ENCODE measurements around the gene RGS12. TPM values are rescaled to one million over a fixed set of nuclear protein-coding genes. Genes with fewer than 3 reads are reported as not detected.

Gene RGS12
- total and polyA plus RNA-seq, 2 of the 8 experiments (the other 6 are each of a cell fraction or from before 2014, with no cell fraction given): 6.0 to 16.4 TPM

DNA sequence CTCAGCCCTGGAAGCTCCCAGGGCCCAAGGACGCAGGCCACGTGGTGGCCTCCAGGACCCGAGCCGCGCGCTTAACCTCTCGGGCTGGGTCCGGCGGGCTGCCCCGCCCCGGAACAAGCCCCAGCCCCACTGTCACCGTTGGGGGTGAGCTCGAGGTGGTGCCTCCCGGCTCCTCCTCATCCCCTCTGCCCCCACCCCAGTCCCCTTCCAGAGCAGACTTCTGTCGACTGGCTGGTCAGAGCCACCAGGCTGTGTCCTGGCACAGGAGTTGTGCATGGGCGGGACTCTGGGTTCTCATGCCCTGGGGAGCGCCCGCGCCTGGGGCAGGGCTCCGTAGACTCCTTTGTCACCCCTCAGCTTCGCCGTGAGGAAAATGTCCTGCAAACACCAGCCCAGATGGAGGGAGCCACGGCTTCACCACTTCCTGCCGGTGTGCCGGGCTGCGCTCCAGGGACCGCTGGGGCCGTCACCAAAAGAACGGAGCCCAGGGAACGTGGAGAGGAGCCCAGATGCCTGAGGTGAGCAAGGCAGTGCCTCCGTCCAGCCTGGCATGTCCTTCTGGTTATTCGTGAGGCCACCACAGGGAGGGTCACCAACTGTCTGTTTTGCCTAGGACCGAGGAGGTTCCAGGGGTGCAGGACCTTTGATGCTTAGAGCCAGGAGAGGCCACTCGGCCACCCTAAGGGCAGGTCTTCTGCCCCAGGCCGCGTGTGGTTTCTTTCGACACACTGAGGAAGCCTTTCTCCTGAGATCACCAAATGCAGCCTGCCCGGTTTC, 7.1 kb upstream of the RGS12 start (continued):
- TF ChIP-seq, protein P1, sequence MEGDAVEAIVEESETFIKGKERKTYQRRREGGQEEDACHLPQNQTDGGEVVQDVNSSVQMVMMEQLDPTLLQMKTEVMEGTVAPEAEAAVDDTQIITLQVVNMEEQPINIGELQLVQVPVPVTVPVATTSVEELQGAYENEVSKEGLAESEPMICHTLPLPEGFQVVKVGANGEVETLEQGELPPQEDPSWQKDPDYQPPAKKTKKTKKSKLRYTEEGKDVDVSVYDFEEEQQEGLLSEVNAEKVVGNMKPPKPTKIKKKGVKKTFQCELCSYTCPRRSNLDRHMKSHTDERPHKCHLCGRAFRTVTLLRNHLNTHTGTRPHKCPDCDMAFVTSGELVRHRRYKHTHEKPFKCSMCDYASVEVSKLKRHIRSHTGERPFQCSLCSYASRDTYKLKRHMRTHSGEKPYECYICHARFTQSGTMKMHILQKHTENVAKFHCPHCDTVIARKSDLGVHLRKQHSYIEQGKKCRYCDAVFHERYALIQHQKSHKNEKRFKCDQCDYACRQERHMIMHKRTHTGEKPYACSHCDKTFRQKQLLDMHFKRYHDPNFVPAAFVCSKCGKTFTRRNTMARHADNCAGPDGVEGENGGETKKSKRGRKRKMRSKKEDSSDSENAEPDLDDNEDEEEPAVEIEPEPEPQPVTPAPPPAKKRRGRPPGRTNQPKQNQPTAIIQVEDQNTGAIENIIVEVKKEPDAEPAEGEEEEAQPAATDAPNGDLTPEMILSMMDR (IDR thresholded peaks at IDR 0.05; ENCODE audit: control extremely low read depth in 1 of 3, insufficient read depth in 1 of 3, low read depth in 1 of 3, low read length in 3 of 3): no peak

Data from H1 (cell line).